Measurements from ENCODE around the gene NPS.
A peak's percentile ranks its signal among the peaks of the same experiment; 100 is the strongest.

Gene NPS

DNA sequence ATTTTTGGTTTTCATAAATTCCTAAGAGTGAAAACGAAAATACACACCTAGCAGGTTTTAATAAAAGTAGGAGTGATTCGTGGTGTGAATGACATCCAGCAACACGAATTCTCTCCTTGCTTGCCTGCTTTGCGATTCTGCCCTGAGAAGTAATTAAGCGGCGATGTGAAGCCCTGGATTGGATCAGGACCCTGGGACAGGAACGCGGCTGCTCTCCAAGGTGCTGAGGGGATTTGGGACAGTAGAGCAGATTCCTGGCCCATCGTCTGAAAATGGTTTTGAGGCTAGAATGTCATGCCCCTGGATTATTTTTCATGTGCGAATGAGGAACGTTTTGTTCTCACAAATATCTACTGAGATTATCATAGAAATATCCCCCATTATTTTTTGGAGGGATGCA lies 7.8 kb downstream of the NPS start:
- DNase-seq: no peak

DNA sequence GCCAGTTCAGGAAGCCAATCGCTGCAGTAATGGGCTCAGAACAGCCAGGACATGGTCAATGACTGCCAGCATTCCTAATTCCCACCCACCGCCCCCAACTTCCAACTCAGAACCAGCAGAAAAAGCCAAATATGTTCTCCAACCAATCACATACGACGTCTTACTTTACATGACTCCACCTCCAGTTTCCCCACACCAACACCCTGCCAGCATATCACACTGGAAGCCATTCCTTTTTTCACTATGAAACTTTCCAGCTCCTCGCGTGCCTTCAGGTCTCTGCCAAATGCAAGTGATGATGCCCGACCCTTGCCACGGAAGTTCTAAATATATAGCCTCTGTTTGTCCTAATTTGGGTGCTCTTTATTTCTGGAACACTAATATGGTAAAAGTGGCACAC lies 12.5 kb downstream of the NPS start:
- DNase-seq: no peak

DNA sequence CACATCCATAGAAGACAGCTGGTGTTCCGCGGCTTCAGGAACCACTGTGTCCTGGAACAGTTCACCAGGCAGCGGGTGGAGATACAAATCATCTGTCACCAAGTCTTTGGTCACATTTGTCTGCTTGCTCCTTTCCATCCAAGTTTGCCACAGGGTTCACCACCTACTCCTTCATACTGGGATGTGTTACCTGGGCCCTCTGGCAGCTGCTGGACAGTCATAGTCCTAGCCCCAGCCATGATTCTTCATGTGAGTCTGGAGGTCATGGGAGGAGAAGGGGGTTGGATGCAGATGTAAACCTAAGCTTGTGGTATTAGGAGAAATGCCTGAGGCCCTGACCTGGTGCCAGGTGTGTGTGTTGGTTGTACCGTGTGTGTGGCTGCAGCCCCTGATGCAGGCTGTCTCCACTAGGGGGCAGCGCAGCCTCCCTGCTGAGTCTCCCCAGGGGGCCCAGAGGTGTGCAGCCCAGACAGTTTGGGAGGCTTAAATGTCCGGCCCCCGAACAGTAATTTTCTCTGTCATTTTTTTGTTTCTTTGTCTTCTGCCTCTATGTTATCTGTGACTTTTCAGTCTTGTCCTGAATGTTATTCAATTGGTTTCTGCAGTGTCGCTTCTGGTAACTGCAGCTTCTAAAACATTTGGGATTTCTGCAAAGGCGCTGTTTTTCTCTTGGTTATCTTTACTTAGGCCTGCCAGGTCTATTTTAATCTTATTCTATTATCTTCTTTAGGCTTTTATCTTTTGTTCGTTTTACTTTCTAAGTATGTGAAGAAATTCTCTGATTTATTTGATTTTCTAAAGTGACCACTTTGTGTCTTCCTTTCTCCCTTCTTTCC lies 14.8 kb downstream of the NPS start:
- DNase-seq: peak in 10 of 51 donors; percentile 2 to 47 (median 22)

DNA sequence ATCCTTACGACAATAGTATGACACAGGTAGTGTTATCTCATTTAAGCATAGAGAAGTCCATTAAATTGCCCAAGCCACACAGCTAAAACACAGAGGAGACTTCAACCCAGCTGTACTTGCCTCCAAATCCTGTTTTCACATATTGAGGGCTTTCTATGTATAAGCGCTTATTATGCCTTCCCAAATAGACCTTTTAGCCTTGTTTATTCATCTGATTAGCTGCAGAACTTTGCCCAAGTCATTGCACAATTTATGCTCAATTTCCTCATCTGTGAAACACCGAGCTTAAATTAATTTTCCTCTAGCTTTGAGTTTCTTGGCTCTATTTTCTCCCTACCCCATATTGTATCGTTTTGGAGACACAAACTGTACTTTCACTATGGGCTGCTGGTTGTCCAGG lies 15.5 kb downstream of the NPS start:
- no peak for DNase-seq

DNA sequence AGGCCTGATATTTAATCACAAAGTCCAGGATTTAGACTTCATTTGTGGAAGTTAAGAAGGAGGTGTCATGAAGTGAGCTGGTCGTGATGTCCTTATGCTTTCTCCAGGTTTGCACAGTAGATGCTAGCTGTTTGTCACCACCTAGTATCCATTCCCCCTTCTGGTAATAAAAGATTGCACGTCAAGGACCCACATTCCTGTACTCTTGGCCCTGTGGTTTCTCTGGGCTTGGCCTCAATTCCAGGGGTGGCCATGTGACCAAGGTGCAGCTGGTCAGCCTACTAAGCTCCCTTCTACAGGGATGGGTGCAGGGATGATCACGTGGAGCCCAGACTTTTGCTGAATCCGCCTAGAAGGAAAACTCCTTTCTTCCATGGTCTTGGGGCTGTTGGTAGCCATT lies 16.5 kb downstream of the NPS start:
- no peak for DNase-seq

DNA sequence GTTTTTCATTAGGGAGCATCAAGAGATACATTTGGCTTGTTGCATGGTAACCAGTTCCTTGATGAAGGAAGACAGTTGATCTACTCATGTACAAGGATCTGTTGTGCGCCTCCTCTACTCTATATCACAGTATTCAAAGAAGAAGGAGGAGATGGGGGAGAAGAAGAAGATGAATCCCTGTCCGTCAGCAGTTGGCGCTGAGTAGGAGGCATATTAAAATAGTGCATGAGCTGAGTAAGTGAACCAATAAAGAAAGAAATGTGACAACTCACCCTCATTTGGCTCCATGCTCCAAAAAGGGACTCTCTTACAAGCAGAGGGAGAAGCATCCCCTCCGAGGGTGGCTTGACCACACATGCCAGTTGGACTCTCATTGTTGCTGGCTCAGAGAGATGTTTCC lies 20.1 kb downstream of the NPS start:
- peak in 1 of 51 donors; percentile 9 for DNase-seq

DNA sequence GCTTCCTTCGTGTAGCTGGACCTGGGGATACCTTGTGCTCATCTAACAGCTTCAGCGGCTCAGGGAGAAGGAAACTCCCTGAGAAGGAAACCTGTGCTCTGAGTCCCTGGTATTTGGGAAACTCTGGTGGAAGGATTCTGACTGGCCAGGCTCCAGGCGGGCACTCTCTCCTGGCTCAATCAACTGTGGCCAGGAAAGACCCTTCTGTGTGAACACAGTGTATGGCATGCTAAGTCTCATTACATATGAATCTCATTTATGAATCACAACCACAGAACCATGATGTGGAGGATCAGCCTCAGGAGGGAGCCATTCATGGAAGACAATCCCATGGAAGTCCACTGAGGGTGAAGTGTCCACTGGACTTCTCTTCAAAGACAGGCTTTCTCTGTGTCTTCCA lies 20.9 kb downstream of the NPS start:
- DNase-seq: no peak

DNA sequence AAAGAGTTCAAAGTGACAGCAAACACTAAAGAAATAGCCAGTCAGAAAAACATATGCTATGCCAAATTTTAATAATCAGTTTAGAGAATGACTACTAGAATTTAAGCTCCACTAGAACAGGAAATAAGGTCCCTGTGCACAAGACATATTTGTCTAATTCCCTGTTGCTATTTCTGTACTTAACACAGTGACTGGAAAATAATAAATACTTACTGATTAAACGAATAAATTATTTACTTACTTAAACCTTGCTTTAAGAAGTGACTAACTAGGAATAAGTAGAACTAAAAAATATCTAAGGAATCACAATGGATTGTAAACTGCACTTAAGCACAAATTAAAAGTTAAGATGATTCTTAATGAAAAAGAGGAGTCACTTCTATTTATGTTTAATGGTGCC lies 22.3 kb downstream of the NPS start:
- DNase-seq: no peak

DNA sequence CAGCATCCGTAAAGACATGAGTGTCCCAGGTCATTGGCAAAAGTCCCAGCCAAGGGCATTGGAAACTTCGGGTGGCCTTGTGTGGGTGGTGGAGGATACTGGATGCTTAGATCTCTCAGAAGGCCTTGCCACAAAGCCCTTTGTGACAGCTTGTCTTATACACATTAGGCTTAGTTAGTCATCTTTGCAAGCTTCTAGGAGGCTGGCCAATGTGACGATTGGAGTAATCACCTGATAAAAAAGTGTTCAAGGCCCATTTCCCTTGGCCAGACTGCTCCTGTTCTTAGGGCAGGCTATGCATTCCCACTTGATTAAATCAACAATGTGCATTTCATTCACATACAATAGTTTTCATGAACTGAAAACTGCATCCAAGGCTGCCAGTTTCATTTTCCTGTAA lies 26.9 kb downstream of the NPS start:
- DNase-seq: no peak

DNA sequence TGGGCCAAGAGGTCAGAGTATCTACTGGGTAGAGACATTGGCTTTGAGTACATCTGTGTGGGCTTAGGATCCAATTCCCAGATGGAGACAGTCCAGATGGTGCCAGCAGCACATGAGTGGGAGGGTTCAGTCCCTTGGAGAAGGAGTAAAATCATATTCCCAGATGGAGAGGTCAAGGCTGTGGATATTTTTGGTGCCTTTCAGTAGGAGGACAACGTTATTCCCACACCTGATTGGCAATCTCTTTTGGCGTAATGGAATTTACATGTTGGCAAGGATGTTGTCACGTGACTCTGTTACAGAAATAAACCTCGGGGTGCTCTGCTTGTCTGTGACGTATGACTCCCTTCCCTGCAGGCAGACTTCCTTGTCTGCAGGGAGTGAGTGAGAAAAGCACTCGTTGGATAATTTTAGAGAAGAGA lies 27.6 kb downstream of the NPS start:
- peak in 2 of 51 donors; percentile 31 to 56 for DNase-seq

DNA sequence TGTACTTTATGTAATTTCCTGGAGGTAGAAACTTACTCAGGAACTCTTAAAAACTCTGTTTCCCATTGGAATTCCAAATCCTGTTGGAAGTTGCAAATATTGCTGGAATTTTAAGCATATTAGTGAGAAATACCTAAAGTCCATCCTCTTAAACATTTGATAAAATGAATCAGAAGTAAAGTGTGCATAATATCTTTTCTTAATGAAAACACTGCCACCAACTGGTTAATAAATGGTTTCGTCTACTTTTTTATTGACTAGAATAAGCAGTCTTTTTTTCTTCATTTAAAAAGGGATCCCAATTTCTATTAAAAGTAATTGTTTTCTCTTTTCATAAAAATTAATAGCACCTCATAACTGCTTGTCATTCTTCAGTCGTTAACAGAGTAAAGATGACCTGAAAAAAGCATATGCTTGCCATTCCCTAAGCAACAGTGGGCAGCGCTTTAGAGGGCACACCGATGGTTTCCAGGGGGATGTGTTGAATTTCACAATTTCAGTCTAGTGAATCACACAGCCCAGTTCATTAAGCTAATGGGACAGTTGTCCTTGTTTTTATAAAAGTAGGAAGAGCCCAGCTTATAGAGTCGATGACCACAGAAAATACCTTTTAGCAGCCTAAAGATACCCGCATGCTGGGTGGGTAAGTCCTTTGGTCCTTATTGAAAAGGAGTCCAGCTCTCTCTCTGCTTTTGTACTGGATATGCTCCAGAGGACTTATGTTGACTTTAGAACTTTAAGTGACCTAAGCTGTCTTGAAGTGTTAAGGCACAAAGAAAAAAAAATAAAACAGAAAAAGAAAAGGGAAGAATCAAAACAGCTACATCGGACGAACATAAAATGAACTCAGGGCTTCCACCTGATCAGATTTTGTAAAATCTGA lies 28.5 kb downstream of the NPS start:
- DNase-seq: peak in 1 of 51 donors; percentile 37

DNA sequence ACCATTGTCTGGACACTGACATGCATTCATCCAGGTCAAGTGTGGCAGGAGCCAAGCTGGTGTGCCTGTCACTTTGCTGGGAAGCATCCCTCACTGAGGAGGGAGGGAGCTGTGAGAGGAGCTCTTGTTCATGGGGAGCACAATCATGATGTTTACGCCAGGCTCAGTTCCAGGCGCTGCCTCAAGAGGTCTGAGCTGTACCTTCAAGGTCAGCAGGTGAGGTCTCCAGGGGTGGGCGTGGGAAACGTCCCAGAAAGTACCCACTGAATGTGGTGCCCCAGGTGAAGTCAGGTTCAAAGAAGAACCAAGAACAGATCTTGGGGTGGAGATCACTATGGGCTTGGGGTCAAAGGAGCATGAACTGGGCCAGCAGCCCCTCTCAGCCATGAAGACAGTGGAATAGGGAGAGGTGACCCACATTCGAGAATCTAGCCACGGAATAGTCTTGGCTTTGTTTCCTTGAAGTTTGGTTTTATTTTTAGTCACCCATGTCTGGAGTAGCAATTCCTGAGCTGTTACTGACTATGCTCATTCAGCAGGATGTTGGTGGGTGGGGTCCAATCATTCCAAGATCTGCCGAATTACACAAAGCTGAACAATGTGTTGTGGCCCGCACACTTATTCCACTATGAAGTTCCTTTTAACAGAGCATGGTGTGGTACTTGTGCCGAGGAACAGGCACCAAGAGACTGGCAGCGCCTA lies 29.3 kb downstream of the NPS start:
- no peak for DNase-seq

DNA sequence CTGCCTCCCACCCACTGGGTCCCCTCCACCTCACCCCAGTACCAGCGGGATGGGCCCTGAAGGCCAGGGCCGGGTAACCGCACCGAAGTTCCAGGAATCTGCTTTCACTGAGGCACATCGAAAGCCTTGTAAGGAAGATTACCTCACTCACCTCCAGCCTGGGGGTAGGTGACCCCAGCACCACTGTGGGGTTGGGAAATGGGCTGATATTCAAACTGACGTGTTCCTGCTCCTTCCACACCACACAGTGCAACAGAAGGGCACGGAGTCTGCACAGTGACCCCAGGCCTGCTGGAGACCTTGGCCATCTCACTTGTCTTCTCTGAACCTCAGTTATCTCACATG lies 29.8 kb downstream of the NPS start:
- DNase-seq: no peak

DNA sequence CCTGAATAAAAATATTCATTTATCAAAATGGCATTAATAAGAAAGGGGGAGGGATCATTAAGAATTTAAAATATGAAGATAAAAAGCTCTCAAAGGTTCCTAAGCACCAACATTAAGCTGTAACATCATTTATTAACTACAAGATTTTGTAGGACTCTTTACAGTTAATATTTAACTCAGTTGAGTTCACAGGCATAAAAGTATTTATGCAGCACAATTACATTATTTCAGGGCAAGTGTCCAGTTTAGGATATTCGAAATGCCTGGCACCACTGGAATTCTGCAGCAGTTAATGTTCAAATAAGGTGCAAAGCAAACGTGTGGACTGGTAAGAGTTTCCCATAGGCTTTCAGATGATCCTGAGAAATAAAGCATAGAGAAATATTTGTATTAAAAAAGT lies 30.5 kb downstream of the NPS start:
- DNase-seq: no peak

DNA sequence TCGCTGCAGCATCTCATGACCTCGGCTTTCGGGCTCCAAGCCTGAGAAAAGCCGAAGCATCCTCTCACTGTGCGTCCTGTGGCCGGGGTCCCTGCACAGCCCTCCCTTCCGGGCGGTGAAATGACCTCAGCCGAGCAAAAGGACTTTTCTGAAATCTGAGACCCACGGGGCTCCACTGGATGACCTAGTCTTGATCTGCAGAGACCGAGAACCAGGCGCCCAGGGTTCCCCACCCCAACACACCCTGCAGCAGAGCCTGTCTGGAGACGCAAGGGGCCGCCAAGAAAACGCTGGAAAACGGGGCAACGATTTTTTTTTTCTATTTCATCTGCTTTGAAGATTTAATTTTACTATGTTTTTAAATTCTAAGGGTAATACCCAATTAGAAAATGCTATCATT lies 31.7 kb downstream of the NPS start:
- no peak for DNase-seq

DNA sequence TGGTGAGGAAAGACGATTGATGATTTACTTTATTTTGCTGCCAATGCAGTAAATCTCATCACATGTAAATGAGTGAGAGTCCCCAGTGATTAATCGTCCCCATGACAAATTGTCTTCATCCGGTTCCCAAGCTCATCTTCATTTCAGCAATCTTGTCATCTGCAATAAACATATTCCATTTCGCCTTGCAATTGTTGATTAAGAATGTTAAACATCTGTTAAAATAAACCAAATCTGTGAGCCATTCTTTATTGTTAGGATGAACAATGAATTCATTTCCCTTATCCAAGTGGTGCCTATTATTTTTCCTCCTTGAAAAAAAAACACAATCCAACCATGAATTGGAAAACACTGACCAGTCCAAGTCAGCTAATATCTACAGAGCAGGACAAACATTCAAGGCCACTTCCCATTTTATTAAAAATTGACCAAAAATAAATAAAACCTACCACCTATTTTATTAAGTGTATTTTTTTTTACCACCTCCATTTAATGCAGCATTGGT lies 36.5 kb downstream of the NPS start:
- DNase-seq: no peak

DNA sequence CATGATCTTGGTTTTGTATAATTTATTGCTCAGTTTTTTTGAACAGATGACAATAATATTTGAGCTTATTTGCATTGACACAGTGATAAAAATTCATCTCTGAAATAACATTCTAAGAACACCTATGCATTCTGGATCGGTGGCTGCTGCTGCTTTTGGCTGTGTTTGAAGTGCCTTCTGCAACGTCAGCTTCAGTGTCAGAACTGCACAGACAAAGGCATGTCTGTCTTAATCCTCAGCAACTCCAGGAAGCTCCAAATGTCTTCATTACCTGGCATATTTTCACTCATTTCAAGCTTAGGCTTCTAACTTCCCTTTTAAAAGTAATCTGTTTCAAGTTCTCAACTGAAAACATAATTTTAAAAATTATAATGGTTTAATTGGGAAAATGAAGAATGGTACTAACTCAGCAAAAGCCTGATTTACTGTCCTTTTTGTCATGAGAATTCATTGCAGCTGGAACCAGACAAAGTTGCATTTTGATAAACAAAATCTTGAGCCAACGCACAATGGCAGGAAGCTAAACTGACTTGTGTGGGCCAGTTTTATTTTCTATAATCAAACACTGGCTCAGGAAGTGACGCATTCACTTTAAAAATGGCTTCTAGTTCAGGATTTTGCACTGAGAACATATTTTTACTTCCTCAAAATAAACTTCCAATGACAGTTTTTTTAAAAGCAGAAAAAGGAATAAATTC lies 38.7 kb downstream of the NPS start:
- DNase-seq: peak in 5 of 51 donors; percentile 2 to 49 (median 14)

DNA sequence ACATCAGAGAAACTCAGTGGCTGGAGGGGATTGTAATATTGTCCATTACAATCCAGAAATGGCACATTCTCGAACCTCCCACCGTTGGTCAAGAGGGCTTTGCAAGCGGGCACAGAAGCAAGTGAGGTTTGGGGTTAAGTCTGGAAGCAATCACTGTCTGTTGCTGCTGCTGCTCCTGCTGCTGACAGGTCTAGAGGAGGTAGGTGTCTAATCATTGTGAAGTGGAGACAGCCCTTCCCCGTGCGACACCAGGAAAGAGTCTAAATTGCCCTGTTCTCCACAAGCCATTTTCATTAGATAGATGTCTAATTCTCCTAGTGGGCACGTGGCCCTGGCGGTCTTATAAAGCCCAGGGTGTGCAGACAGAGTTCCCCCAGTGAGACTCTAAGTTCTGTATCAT lies 43.5 kb downstream of the NPS start:
- no peak for DNase-seq

DNA sequence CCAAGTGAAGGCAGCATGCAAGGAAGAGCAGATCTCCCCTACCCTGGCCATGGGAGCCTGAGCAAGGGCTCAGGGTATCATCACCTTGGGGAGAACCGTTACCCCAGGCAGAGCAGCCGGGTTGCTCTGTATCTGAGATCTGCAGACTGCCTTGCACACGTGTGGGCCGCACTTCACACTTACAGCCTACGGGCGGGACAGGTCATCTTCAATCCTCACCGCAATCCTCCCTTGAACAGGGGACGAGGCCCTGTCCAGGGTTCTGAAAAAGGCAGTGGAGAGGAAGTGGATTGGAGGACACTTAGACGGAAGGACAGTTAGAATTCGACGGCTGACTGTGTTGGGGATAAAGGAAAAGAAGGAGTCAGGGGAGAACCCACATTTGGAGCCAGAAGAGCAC lies 51.4 kb downstream of the NPS start:
- no peak for DNase-seq
